Measurements from ENCODE around the gene DAP3.

Gene DAP3

GRCh38 chr1:155769257-155769656 is 80.4 kb downstream of the DAP3 start:
- Histone ChIP-seq H3K27ac (ENCODE audit: low read depth, low read length) (no peak overlapping the region), H3K36me3 (ENCODE audit: control insufficient read depth, insufficient read depth, low read length) (peaks cover 28% of the 10 kb centered on the region), H3K4me1 (ENCODE audit: control insufficient read depth, insufficient read depth, low read length) (no peaks in the 10 kb centered on the region), H3K9ac (ENCODE audit: low read length) (no peak overlapping the region), H3K27me3 (ENCODE audit: control insufficient read depth, insufficient read depth, low read length) (no peaks in the 10 kb centered on the region), H3K4me3 (ENCODE audit: low read length) (no peak overlapping the region)

DNA sequence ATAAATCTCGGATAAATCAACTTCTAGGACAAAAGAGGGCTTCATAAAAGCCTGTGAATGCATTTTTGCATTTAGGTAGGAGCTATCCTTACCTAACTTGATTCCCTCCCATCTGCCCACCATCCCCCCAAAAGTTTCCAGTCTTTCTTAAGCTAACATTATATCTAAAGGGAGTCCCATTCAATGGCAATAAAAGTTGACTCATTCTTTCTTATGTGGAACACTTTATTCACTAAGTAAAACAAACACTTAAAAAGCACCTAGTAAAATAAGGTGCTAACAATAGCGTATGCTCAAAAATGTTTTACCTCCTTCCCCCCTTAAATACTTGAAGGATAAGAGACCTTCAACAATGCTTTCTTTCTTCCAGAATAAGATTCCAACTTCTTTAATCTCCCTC is 84.3 kb downstream of the DAP3 start:
- Histone ChIP-seq H3K27ac (ENCODE audit: low read depth, low read length) (no peak overlapping the region), H3K4me1 (ENCODE audit: control insufficient read depth, insufficient read depth, low read length) (no peaks in the 10 kb centered on the region), H3K36me3 (ENCODE audit: control insufficient read depth, insufficient read depth, low read length) (peaks cover 29% of the 10 kb centered on the region), H3K9ac (ENCODE audit: low read length) (no peak overlapping the region), H3K27me3 (ENCODE audit: control insufficient read depth, insufficient read depth, low read length) (no peaks in the 10 kb centered on the region), H3K4me3 (ENCODE audit: low read length) (no peak overlapping the region)

- peaks cover 16% of the 10 kb centered on the region for H3K36me3 ChIP-seq (ENCODE audit: control insufficient read depth, insufficient read depth, low read length)
- no peak overlapping the region for H3K9ac ChIP-seq (ENCODE audit: low read length)
- H3K4me3 ChIP-seq (ENCODE audit: low read length), result no peak overlapping the region
- no peaks in the 10 kb centered on the region for H3K27me3 ChIP-seq (ENCODE audit: control insufficient read depth, insufficient read depth, low read length)
- H3K4me1 ChIP-seq (ENCODE audit: control insufficient read depth, insufficient read depth, low read length), result no peaks in the 10 kb centered on the region
- no peak overlapping the region for H3K27ac ChIP-seq (ENCODE audit: low read depth, low read length)
These were observed 87.5 kb downstream of the DAP3 start for GRCh38 chr1:155776414-155776813.

GRCh38 chr1:155777582-155777981 is 88.7 kb downstream of the DAP3 start:
- no peak overlapping the region for H3K27ac ChIP-seq (ENCODE audit: low read depth, low read length)
- no peak overlapping the region for H3K9ac ChIP-seq (ENCODE audit: low read length)
- peaks cover 11% of the 10 kb centered on the region for H3K36me3 ChIP-seq (ENCODE audit: control insufficient read depth, insufficient read depth, low read length)

More at GRCh38 chr1:155777582-155777981, 88.7 kb downstream of the DAP3 start:
- Histone ChIP-seq H3K27me3 (ENCODE audit: control insufficient read depth, insufficient read depth, low read length) (no peaks in the 10 kb centered on the region), H3K4me3 (ENCODE audit: low read length) (no peak overlapping the region), H3K4me1 (ENCODE audit: control insufficient read depth, insufficient read depth, low read length) (no peaks in the 10 kb centered on the region)
